WTC11 (cell line): ENCODE data around the gene NSUN7. TPM values are rescaled to one million over a fixed set of nuclear protein-coding genes. Genes with fewer than 3 reads are reported as not detected.

Experiments
- ATAC-seq: fragments of 200-7000 bp; cut with Tn5 transposase; 2 replicates; pipeline ENCODE4 v1.10.0; 2021; ENCODE audit warnings: mild to moderate bottlenecking, moderate library complexity
- CTCF ChIA-PET: fragments of 300-600 bp; sonication (Branson Sonifier 250); formaldehyde crosslinking; loops from one replicate; lab custom pipeline; 2021; ENCODE audit warnings: antibody characterized with exemption; lab: Charles Lee
- POLR2A ChIA-PET: fragments of 350-600 bp; sonication (Branson Sonifier 250); formaldehyde crosslinking; loops from one replicate; lab custom pipeline; 2021; ENCODE audit warnings: antibody characterized with exemption; lab: Charles Lee
- DNase-seq: peaks from one replicate; pipeline ENCODE4 v3.0.0; 2021; ENCODE audit warnings: low spot score
- H3K27ac Mint-ChIP-seq: 2 replicates; pipeline ENCODE4 v1.8.0; 2021; ENCODE audit warnings: mixed read lengths
- H3K27me3 Mint-ChIP-seq: 2 replicates; pipeline ENCODE4 v1.8.0; 2021; ENCODE audit warnings: low read depth, mild to moderate bottlenecking, moderate library complexity, mixed read lengths
- H3K36me3 Mint-ChIP-seq: 2 replicates; pipeline ENCODE4 v1.8.0; 2021; ENCODE audit warnings: mixed read lengths
- H3K4me1 Mint-ChIP-seq: 2 replicates; pipeline ENCODE4 v1.8.0; 2022; ENCODE audit warnings: mixed read lengths
- H3K4me3 Mint-ChIP-seq: 2 replicates; pipeline ENCODE4 v1.8.0; 2021; ENCODE audit warnings: mild to moderate bottlenecking, moderate library complexity, mixed read lengths
- H3K9me3 Mint-ChIP-seq: 2 replicates; pipeline ENCODE4 v1.8.0; 2021; ENCODE audit warnings: mixed read lengths
- CREM ChIP-seq: sonication (generic); formaldehyde crosslinking; IDR thresholded peaks from 2 replicates; pipeline ENCODE4 v1.8.1; 2022; ENCODE audit warnings: mild to moderate bottlenecking, missing genetic modification reagents, moderate library complexity
- ELF4 ChIP-seq: sonication (generic); formaldehyde crosslinking; IDR thresholded peaks from 2 replicates; pipeline ENCODE4 v1.8.1; 2022; ENCODE audit warnings: low read depth, mild to moderate bottlenecking, moderate library complexity, missing genetic modification reagents
- ESRRA ChIP-seq: sonication (generic); formaldehyde crosslinking; IDR thresholded peaks from 2 replicates; pipeline ENCODE4 v1.8.1; 2022; ENCODE audit warnings: mild to moderate bottlenecking, missing genetic modification reagents, borderline replicate concordance
- GABPB1 ChIP-seq: sonication (generic); formaldehyde crosslinking; IDR thresholded peaks from 2 replicates; pipeline ENCODE4 v1.8.1; 2023; ENCODE audit warnings: mild to moderate bottlenecking, missing genetic modification reagents
- NFE2L1 ChIP-seq: sonication (generic); formaldehyde crosslinking; IDR thresholded peaks from 2 replicates; pipeline ENCODE4 v1.8.1; 2023; ENCODE audit warnings: missing genetic modification reagents
- NR1H2 ChIP-seq: sonication (generic); formaldehyde crosslinking; IDR thresholded peaks from 2 replicates; pipeline ENCODE4 v1.9.0; 2021; ENCODE audit warnings: mild to moderate bottlenecking, moderate library complexity, missing genetic modification reagents
- NR3C1 ChIP-seq: sonication (generic); formaldehyde crosslinking; conservative IDR thresholded peaks from 2 replicates; pipeline ENCODE4 v1.8.1; 2023; ENCODE audit warnings: low read depth, mild to moderate bottlenecking, missing genetic modification reagents
- PRRX2 ChIP-seq: fragments of 250-450 bp; sonication (Bioruptor Pico); IDR thresholded peaks from 2 replicates; pipeline ENCODE4 v1.8.0; 2021; ENCODE audit warnings: mild to moderate bottlenecking
- TP53 ChIP-seq: sonication (generic); formaldehyde crosslinking; IDR thresholded peaks from 2 replicates; pipeline ENCODE4 v1.8.1; 2023; ENCODE audit warnings: mild to moderate bottlenecking, missing genetic modification reagents
- ZNF121 ChIP-seq: sonication (generic); formaldehyde crosslinking; IDR thresholded peaks from 2 replicates; pipeline ENCODE4 v1.8.0; 2023; ENCODE audit warnings: missing genetic modification reagents
- ZNF232 ChIP-seq: sonication (generic); formaldehyde crosslinking; IDR thresholded peaks from 2 replicates; pipeline ENCODE4 v1.8.0; 2022; ENCODE audit warnings: mild to moderate bottlenecking, missing genetic modification reagents
- ZNF263 ChIP-seq: sonication (generic); formaldehyde crosslinking; IDR thresholded peaks from 2 replicates; pipeline ENCODE4 v1.8.1; 2022; ENCODE audit warnings: low read depth, mild to moderate bottlenecking, moderate library complexity, missing genetic modification reagents
- ZNF416 ChIP-seq: fragments of 250-450 bp; sonication (Bioruptor Pico); IDR thresholded peaks from 2 replicates; pipeline ENCODE4 v1.9.0; 2021; ENCODE audit warnings: mild to moderate bottlenecking, inconsistent platforms
- ZNF671 ChIP-seq: fragments of 250-450 bp; sonication (Bioruptor Pico); IDR thresholded peaks from 2 replicates; pipeline ENCODE4 v1.8.0; 2021; ENCODE audit warnings: mild to moderate bottlenecking
- total RNA-seq: library from RNA; stranded (reverse); gene quantifications from 3 replicates; pipeline ENCODE4 v1.2.3, GENCODE V29; 2021
- TF ChIP-seq, protein P1 (sequence below): sonication (generic); formaldehyde crosslinking; IDR thresholded peaks from 2 replicates; pipeline ENCODE4 v1.8.0; 2022; ENCODE audit warnings: mild to moderate bottlenecking, missing genetic modification reagents
- TF ChIP-seq, protein P2 (sequence below): sonication (generic); formaldehyde crosslinking; IDR thresholded peaks from 2 replicates; pipeline ENCODE4 v1.8.0; 2022; ENCODE audit warnings: mild to moderate bottlenecking, missing genetic modification reagents
- TF ChIP-seq, protein P3 (sequence below): sonication (generic); formaldehyde crosslinking; IDR thresholded peaks from 2 replicates; pipeline ENCODE4 v1.8.1; 2023; ENCODE audit warnings: mild to moderate bottlenecking, missing genetic modification reagents, moderate library complexity
- TF ChIP-seq, protein P4 (sequence below): sonication (generic); formaldehyde crosslinking; IDR thresholded peaks from 2 replicates; pipeline ENCODE4 v1.8.0; 2023; ENCODE audit warnings: missing genetic modification reagents, mild to moderate bottlenecking, borderline replicate concordance
- TF ChIP-seq, protein P5 (sequence below): sonication (generic); formaldehyde crosslinking; IDR thresholded peaks from 2 replicates; pipeline ENCODE4 v1.8.1; 2023; ENCODE audit warnings: mild to moderate bottlenecking, missing genetic modification reagents
- TF ChIP-seq, protein P6 (sequence below): fragments of 250-450 bp; sonication (Bioruptor Pico); IDR thresholded peaks from 2 replicates; pipeline ENCODE4 v2.1.2; 2022; ENCODE audit warnings: mild to moderate bottlenecking, moderate library complexity

The NSUN7 gene
- total RNA-seq, 1 experiment from 2014 or later, result 24.1 TPM

DNA sequence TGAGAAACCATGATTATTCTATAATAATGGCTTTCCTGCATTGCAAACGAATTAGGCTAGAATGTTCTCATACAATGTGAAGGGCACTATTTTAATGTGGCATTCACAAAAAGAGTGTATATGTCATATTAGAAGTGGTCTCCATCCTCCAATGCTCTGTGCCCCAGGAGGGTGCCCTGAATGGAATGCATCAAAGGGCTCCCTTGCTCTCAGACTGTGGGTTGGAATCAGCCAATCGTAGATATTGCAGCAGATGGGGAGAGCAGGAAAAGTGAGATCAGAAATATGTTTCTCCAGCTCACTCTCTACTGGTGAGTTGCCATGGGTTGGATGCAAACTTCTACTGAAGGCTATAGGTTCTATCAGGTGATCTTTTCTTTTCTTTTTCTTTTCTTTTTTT, 11.9 kb upstream of the NSUN7 start:
- Mint-ChIP-seq H3K27ac (no peak overlapping the region; the same call in 1 of the 2 replicates), H3K9me3 (no peaks in the 10 kb centered on the region), H3K27me3 (no peaks in the 10 kb centered on the region), H3K36me3 (no peaks in the 10 kb centered on the region), H3K4me3 (no peak overlapping the region), H3K4me1 (peaks cover 6% of the 10 kb centered on the region)
- TF ChIP-seq TP53 (CRISPR knock-in tag) (no peak), CREM (CRISPR knock-in tag) (no peak), ELF4 (CRISPR knock-in tag) (no peak), ZNF416 (no peak), PRRX2 (no peak), ZNF232 (CRISPR knock-in tag) (no peak)
- ATAC-seq (peak; percentile 60), DNase-seq (no peak)
- ChIA-PET POLR2A (interaction anchor here (0.9 kb wide), 1 partner anchor 9 kb away, joined by 3 read pairs; no protein-coding TSS in a partner anchor), CTCF (interaction anchor here (1.5 kb wide), 1 partner anchor 105 kb away, joined by 4 read pairs; no protein-coding TSS in a partner anchor)

DNA sequence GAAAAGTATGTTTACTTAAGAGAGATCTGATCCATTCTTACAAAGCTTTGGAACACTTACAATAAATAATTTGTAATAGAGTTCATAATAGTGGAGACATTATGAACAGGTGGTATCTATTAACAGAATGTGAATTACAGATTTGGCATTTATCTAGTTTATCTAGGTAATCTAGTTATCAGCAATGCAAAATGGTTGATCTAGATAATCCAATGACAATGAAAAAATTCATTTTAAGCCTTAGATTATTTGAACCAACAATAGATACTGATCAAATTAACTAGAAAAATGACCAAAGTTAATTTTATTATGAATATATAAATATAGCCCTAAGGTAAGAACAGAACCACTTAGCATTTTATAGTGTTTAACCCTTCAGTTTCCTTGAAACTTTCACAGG, 10.4 kb upstream of the NSUN7 start:
- ChIA-PET CTCF (no interaction called here), POLR2A (no interaction called here)
- DNase-seq (no peak), ATAC-seq (no peak)
- Mint-ChIP-seq H3K27me3 (no peaks in the 10 kb centered on the region), H3K4me3 (no peak overlapping the region), H3K9me3 (no peaks in the 10 kb centered on the region), H3K36me3 (no peaks in the 10 kb centered on the region), H3K4me1 (peaks cover 6% of the 10 kb centered on the region), H3K27ac (no peak overlapping the region)
- TF ChIP-seq NR1H2 (CRISPR knock-in tag), result no peak
- TF ChIP-seq, protein P1, sequence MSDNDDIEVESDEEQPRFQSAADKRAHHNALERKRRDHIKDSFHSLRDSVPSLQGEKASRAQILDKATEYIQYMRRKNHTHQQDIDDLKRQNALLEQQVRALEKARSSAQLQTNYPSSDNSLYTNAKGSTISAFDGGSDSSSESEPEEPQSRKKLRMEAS (CRISPR knock-in tag), result no peak
- TF ChIP-seq GABPB1, result no peak
- TF ChIP-seq, protein P2, sequence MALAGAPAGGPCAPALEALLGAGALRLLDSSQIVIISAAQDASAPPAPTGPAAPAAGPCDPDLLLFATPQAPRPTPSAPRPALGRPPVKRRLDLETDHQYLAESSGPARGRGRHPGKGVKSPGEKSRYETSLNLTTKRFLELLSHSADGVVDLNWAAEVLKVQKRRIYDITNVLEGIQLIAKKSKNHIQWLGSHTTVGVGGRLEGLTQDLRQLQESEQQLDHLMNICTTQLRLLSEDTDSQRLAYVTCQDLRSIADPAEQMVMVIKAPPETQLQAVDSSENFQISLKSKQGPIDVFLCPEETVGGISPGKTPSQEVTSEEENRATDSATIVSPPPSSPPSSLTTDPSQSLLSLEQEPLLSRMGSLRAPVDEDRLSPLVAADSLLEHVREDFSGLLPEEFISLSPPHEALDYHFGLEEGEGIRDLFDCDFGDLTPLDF (CRISPR knock-in tag), result no peak
- TF ChIP-seq, protein P3, sequence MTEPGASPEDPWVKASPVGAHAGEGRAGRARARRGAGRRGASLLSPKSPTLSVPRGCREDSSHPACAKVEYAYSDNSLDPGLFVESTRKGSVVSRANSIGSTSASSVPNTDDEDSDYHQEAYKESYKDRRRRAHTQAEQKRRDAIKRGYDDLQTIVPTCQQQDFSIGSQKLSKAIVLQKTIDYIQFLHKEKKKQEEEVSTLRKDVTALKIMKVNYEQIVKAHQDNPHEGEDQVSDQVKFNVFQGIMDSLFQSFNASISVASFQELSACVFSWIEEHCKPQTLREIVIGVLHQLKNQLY, result no peak
- no peak for TF ChIP-seq ESRRA
- no peak for TF ChIP-seq NR3C1 (CRISPR knock-in tag)
- no peak for TF ChIP-seq ELF4 (CRISPR knock-in tag)
- TF ChIP-seq, protein P4, sequence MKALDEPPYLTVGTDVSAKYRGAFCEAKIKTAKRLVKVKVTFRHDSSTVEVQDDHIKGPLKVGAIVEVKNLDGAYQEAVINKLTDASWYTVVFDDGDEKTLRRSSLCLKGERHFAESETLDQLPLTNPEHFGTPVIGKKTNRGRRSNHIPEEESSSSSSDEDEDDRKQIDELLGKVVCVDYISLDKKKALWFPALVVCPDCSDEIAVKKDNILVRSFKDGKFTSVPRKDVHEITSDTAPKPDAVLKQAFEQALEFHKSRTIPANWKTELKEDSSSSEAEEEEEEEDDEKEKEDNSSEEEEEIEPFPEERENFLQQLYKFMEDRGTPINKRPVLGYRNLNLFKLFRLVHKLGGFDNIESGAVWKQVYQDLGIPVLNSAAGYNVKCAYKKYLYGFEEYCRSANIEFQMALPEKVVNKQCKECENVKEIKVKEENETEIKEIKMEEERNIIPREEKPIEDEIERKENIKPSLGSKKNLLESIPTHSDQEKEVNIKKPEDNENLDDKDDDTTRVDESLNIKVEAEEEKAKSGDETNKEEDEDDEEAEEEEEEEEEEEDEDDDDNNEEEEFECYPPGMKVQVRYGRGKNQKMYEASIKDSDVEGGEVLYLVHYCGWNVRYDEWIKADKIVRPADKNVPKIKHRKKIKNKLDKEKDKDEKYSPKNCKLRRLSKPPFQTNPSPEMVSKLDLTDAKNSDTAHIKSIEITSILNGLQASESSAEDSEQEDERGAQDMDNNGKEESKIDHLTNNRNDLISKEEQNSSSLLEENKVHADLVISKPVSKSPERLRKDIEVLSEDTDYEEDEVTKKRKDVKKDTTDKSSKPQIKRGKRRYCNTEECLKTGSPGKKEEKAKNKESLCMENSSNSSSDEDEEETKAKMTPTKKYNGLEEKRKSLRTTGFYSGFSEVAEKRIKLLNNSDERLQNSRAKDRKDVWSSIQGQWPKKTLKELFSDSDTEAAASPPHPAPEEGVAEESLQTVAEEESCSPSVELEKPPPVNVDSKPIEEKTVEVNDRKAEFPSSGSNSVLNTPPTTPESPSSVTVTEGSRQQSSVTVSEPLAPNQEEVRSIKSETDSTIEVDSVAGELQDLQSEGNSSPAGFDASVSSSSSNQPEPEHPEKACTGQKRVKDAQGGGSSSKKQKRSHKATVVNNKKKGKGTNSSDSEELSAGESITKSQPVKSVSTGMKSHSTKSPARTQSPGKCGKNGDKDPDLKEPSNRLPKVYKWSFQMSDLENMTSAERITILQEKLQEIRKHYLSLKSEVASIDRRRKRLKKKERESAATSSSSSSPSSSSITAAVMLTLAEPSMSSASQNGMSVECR (CRISPR knock-in tag), result no peak
- no peak for TF ChIP-seq PRRX2
- TF ChIP-seq ZNF121 (CRISPR knock-in tag), result no peak
- TF ChIP-seq, protein P5, sequence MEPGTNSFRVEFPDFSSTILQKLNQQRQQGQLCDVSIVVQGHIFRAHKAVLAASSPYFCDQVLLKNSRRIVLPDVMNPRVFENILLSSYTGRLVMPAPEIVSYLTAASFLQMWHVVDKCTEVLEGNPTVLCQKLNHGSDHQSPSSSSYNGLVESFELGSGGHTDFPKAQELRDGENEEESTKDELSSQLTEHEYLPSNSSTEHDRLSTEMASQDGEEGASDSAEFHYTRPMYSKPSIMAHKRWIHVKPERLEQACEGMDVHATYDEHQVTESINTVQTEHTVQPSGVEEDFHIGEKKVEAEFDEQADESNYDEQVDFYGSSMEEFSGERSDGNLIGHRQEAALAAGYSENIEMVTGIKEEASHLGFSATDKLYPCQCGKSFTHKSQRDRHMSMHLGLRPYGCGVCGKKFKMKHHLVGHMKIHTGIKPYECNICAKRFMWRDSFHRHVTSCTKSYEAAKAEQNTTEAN (CRISPR knock-in tag), result no peak

DNA sequence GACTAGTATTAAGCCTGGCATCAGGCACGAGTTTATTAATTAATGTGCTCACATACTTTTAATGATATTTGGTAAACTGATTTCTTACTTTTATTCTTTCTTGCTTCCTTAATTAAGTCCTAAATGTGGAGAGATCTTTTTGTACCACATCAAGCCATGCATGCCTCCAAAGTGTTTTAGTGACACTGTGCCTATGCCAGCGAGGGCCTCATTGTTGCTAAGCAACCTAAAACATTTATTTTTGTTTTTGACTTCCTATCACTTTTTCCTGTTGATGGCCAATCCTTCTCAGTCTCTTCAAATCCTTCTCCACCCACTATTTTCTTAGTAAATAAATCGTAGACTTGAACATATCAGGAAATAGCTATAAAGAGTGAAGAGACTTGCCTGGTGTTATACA, 5.5 kb upstream of the NSUN7 start:
- H3K27me3 Mint-ChIP-seq, result no peaks in the 10 kb centered on the region; the same call in 1 of the 2 replicates
- H3K27ac Mint-ChIP-seq, result no peak overlapping the region
- no peaks in the 10 kb centered on the region for H3K9me3 Mint-ChIP-seq
- no peaks in the 10 kb centered on the region for H3K36me3 Mint-ChIP-seq
- H3K4me3 Mint-ChIP-seq, result no peak overlapping the region
- H3K4me1 Mint-ChIP-seq, result peaks cover 12% of the 10 kb centered on the region; the same call in 1 of the 2 replicates
- ChIA-PET CTCF (no interaction called here), POLR2A (no interaction called here)
- ATAC-seq, result no peak
- DNase-seq, result no peak
- no peak for TF ChIP-seq NFE2L1 (CRISPR knock-in tag)
- TF ChIP-seq ZNF671 (CRISPR knock-in tag), result no peak
- no peak for TF ChIP-seq ZNF263
- TF ChIP-seq, protein P6, sequence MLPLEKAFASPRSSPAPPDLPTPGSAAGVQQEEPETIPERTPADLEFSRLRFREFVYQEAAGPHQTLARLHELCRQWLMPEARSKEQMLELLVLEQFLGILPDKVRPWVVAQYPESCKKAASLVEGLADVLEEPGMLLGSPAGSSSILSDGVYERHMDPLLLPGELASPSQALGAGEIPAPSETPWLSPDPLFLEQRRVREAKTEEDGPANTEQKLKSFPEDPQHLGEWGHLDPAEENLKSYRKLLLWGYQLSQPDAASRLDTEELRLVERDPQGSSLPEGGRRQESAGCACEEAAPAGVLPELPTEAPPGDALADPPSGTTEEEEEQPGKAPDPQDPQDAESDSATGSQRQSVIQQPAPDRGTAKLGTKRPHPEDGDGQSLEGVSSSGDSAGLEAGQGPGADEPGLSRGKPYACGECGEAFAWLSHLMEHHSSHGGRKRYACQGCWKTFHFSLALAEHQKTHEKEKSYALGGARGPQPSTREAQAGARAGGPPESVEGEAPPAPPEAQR, result no peak
- TF ChIP-seq, protein P4 (CRISPR knock-in tag), result no peak
